Measurements from ENCODE around the gene ARHGEF4. TPM values are rescaled to one million over a fixed set of nuclear protein-coding genes. Genes with fewer than 3 reads are reported as not detected.

ARHGEF4 gene
- total RNA-seq, 2 experiments from 2014 or later, result 4.2 to 4.3 TPM

DNA sequence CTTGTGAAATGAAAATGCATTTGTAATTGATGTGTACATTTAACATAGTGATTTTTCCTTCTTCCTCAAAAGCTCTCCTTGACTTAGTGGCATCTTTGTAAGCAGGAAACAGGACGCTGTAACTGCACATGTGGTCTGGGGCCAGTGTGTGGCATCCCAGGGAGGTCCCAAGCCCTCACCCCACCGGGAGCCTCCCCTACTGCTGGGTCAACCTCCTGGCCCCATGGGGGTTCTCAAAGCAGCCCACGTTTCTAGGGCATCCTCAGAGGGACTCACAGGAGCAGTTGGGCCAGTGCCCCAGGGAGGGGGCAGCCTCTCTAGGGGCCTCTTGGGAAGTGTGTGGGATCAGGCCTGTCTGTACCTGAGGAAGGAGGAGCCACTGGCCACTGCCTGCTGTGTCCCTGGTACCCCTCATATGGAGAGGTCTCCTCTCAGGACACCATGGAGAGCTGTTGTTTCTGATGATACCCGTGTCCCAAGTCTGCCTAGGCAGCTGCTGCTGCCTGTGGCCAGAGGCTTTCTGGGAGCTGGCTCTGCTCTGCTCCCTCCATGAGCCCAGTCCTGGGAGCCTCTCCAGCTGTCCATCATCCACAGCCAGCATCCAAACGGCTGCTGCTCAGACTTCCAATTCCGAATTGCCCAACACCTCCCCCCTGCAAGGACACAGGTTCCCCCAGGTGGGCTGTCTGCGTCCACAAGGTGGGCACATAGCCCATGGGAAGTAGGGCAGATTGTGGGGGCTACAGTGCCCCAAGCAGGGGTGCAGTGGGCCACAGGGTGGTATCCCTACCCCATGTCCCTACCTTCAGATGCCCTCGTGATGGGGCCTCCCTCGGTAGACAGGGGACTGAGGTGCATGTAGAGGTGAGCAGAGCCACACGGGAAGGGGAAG, 13.4 kb downstream of the ARHGEF4 start:
- no peaks in the 10 kb centered on the region for H3K27me3 Mint-ChIP-seq
- no peaks in the 10 kb centered on the region for H3K36me3 Mint-ChIP-seq (ENCODE audit: low read depth)
- ChIA-PET POLR2A (no interaction called here), CTCF (interaction anchor here (1.0 to 2.4 kb wide), 3 partner anchors 23 to 52 kb away, joined by 3 to 8 read pairs (median 4); no protein-coding TSS in a partner anchor)
- no peak overlapping the region for H3K4me3 Mint-ChIP-seq
- DNase-seq (no peak), ATAC-seq (no peak)
- no peaks in the 10 kb centered on the region for H3K9me3 Mint-ChIP-seq
- TF ChIP-seq, protein P1, sequence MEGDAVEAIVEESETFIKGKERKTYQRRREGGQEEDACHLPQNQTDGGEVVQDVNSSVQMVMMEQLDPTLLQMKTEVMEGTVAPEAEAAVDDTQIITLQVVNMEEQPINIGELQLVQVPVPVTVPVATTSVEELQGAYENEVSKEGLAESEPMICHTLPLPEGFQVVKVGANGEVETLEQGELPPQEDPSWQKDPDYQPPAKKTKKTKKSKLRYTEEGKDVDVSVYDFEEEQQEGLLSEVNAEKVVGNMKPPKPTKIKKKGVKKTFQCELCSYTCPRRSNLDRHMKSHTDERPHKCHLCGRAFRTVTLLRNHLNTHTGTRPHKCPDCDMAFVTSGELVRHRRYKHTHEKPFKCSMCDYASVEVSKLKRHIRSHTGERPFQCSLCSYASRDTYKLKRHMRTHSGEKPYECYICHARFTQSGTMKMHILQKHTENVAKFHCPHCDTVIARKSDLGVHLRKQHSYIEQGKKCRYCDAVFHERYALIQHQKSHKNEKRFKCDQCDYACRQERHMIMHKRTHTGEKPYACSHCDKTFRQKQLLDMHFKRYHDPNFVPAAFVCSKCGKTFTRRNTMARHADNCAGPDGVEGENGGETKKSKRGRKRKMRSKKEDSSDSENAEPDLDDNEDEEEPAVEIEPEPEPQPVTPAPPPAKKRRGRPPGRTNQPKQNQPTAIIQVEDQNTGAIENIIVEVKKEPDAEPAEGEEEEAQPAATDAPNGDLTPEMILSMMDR (IDR thresholded peaks at IDR 0.05), result no peak
- intact Hi-C loops (cut with micrococcal nuclease), result no loop called here
- no peak overlapping the region for H3K27ac Mint-ChIP-seq
- H3K4me1 Mint-ChIP-seq (ENCODE audit: low read depth), result no peaks in the 10 kb centered on the region

DNA sequence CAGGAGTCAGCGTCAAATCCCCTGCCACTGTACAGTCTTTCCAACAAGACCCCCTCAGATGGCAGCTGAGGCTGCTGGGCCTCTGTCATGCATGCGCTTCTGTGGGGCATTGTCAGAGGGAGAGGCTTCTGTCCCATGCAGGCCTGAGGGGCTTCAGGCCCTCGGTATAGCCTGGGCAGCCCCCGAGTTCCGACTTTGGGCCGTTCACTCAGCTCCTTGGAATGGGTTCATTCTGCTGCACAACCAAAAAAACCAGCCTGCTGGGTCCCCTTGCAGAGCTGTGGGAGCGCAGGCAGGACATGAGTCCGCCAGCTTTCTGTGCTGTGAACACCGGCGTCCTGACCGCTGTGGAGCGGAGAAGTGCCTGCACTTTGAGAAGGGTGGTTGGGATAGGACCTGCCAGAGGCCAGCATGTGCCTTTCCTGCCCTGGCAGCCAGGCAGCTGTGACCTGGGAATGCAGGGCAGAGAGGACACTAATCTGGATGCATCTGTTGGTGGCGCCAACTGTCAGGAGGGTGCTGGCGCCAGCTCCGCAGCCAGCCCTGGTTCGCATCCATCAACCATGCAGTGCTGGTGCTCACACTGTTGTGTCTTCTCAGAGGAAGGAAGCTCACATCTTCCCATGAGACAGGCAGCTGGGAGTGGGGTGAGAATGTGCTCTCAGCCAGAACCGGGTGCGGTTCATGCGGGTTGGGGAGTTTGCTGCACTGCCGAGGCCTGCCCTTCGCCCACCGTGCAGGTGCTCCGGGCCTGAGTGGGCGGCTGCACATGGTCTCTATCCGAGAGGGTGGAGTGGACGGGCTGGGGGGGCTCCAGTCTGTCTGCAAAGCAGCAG, 14.3 kb downstream of the ARHGEF4 start:
- TF ChIP-seq, protein P1 (IDR thresholded peaks at IDR 0.05), result no peak
- no peak for DNase-seq
- Mint-ChIP-seq H3K27ac (no peak overlapping the region), H3K4me1 (ENCODE audit: low read depth) (no peaks in the 10 kb centered on the region), H3K36me3 (ENCODE audit: low read depth) (no peaks in the 10 kb centered on the region), H3K4me3 (no peak overlapping the region), H3K9me3 (peaks cover 3% of the 10 kb centered on the region), H3K27me3 (no peaks in the 10 kb centered on the region)
- intact Hi-C loops (cut with micrococcal nuclease), result no loop called here
- ChIA-PET CTCF (interaction anchor here (1.4 to 2.4 kb wide), 2 partner anchors 22 to 53 kb away, joined by 4 to 8 read pairs; no protein-coding TSS in a partner anchor), POLR2A (interaction anchor here (0.6 kb wide), 1 partner anchor 26 kb away, joined by 3 read pairs; no protein-coding TSS in a partner anchor)
- ATAC-seq, result no peak

DNA sequence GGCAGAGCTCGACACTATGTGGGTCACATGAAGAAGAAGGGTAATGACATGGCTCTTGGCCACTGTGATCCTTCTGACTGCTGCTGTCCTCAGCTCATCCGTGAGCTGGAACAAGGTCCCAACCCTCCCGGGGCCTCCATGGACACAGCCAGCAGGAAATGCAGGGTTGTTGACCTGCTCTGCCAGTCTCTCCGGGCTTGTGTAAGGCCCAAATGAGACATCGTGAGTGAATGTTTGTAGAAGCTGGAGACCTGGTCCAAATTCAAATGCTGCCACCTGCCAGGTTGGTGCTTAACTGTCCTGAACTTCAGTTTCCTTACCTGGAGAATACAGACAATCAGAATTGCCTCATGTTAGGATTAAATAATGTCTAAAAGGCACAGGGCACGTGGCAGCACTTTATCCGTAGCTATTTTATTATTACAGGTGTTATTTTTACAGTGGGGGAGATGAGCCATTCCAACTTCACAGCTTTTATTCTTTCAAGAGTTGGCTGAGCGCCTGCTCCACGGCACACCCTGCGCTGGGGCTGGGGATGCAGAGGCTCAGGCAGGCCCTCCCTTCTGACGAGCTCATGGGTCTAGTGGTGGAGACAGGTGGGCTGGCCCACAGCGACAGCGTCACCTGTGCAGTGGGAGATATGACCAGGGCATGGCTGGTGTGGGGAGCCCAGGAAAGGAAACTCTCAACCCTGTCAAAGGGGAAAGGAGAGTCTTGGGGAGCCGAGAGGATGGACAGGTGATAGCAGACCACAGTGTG, 15.1 kb downstream of the ARHGEF4 start:
- Mint-ChIP-seq H3K4me1 (ENCODE audit: low read depth) (no peaks in the 10 kb centered on the region), H3K27me3 (no peaks in the 10 kb centered on the region), H3K36me3 (ENCODE audit: low read depth) (no peaks in the 10 kb centered on the region), H3K4me3 (no peak overlapping the region), H3K9me3 (peaks cover 3% of the 10 kb centered on the region), H3K27ac (no peak overlapping the region)
- CTCF ChIA-PET, result interaction anchor here (1.4 to 3.6 kb wide), 3 partner anchors 21 to 54 kb away, joined by 4 to 12 read pairs (median 8); no protein-coding TSS in a partner anchor
- POLR2A ChIA-PET, result interaction anchor here (0.6 kb wide), 1 partner anchor 27 kb away, joined by 3 read pairs; no protein-coding TSS in a partner anchor
- DNase-seq, result no peak
- TF ChIP-seq, protein P1 (IDR thresholded peaks at IDR 0.05), result no peak
- ATAC-seq, result no peak
- intact Hi-C loops (cut with micrococcal nuclease), result no loop called here

DNA sequence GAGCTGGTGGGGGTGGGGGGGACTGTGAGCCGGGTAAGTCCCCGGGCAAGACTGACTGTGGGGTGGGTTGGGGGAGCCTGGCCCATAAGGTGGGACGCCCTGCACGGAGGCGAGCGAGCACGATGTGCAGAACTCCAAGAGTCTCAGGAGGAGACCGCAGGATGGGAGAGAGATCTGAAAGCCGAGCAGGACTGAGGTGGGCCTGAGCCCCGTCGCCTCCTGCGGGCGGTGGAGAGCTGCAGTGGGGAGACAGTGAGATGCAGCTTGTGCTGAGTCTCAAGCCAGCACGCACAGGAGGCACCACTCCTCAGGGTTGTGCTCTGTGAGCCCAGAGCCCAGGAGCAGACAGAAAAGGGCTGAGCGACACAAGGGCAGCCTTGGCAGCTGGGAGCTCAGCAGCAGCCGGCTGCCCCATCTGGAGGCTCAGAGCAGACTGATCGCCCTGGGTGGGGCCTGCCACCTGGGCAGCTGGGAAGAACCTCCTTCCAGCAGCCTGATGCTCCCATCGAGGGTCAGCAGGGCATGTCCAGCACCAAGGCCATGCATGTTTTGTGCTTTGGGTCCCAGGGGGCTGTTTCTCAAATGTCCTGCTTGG, 15.9 kb downstream of the ARHGEF4 start:
- H3K27ac Mint-ChIP-seq, result no peak overlapping the region
- intact Hi-C loops (cut with micrococcal nuclease), result no loop called here
- CTCF ChIA-PET, result interaction anchor here (3.6 kb wide), 1 partner anchor 21 kb away, joined by 12 read pairs; no protein-coding TSS in a partner anchor
- H3K27me3 Mint-ChIP-seq, result no peaks in the 10 kb centered on the region
- POLR2A ChIA-PET, result no interaction called here
- peaks cover 3% of the 10 kb centered on the region for H3K9me3 Mint-ChIP-seq
- H3K4me1 Mint-ChIP-seq (ENCODE audit: low read depth), result no peaks in the 10 kb centered on the region
- no peak overlapping the region for H3K4me3 Mint-ChIP-seq
- no peak for DNase-seq
- TF ChIP-seq, protein P1 (IDR thresholded peaks at IDR 0.05), result no peak
- H3K36me3 Mint-ChIP-seq (ENCODE audit: low read depth), result no peaks in the 10 kb centered on the region
- ATAC-seq, result no peak

Data from activated CD8-positive, alpha-beta T cell treated with anti-CD3 and anti-CD28 coated beads for 36 hours (primary cell).